Fibroblast of villous mesenchyme (primary cell): Measurements from ENCODE around the gene PLD4. TPM values are rescaled to one million over a fixed set of nuclear protein-coding genes. Genes with fewer than 3 reads are reported as not detected.
"Not testable (repeated sequence)": the region's sequence is repeated elsewhere in the genome, so short reads cannot be mapped to it uniquely, and the experiment has no call there.

Experiments used
- DNase-seq: peaks from one replicate; pipeline ENCODE4 v3.0.0-alpha.2; 2010; ENCODE audit warnings: low read depth
- H3K4me3 ChIP-seq: 2 replicates; pipeline ENCODE4 v1.5.1; 2011; ENCODE audit warnings: low read depth, mild to moderate bottlenecking, low read length
- total RNA-seq: library from RNA; depleted of rRNA; stranded (reverse); fragments of >200 nt; gene quantifications from 2 replicates; pipeline ENCODE4 v1.2.3, GENCODE V29; 2012
- TF ChIP-seq, protein P1 (sequence below): IDR thresholded peaks from 2 replicates; pipeline ENCODE4 v1.5.1; 2012; ENCODE audit warnings: low read depth, mild to moderate bottlenecking, low read length; ENCODE audit not compliant: insufficient read depth

PLD4 gene
- total RNA-seq, 1 donor = not detected

DNA sequence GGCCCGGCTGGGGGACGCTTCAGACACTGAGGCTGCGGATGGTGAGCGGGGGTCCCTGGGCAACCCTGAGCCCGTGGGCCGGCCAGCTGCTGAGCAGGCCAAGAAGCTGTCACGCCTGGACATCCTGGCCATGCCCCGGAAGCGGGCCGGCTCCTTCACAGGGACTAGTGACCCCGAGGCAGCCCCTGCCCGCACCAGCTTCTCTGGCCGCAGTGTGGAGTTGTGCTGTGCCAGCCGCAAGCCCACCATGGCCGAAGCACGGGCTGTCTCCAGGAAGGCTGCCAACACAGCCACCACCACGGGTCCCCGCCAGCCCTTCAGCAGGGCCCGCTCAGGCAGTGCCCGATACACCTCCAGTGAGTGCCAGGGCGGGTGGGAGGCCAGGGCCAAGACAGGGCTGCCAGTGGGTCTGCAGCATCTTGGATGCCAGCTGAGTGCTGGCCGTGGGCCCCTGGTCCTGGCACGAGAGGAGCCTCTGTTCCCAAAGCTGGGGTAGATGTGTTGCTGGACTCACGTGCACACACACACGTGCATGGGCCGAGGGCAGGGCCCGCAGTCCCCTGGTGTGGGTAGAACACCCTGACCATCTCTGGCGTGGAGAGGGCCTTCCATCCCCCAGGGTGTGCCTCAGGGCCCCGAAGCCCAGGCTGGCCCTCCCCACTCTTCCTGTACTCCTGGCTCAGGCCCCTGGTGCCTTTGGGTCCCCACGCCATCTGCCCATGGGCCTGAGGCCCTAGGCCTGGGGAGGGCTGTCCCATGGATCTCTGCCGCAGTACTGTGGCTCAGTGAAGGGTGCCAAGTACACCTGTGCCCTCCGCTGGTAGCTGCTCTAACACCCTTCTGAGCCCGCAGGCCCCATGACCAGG, 36.8 kb upstream of the PLD4 start:
- no peak overlapping the region for H3K4me3 ChIP-seq
- TF ChIP-seq, protein P1, sequence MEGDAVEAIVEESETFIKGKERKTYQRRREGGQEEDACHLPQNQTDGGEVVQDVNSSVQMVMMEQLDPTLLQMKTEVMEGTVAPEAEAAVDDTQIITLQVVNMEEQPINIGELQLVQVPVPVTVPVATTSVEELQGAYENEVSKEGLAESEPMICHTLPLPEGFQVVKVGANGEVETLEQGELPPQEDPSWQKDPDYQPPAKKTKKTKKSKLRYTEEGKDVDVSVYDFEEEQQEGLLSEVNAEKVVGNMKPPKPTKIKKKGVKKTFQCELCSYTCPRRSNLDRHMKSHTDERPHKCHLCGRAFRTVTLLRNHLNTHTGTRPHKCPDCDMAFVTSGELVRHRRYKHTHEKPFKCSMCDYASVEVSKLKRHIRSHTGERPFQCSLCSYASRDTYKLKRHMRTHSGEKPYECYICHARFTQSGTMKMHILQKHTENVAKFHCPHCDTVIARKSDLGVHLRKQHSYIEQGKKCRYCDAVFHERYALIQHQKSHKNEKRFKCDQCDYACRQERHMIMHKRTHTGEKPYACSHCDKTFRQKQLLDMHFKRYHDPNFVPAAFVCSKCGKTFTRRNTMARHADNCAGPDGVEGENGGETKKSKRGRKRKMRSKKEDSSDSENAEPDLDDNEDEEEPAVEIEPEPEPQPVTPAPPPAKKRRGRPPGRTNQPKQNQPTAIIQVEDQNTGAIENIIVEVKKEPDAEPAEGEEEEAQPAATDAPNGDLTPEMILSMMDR = no peak
- no peak for DNase-seq

DNA sequence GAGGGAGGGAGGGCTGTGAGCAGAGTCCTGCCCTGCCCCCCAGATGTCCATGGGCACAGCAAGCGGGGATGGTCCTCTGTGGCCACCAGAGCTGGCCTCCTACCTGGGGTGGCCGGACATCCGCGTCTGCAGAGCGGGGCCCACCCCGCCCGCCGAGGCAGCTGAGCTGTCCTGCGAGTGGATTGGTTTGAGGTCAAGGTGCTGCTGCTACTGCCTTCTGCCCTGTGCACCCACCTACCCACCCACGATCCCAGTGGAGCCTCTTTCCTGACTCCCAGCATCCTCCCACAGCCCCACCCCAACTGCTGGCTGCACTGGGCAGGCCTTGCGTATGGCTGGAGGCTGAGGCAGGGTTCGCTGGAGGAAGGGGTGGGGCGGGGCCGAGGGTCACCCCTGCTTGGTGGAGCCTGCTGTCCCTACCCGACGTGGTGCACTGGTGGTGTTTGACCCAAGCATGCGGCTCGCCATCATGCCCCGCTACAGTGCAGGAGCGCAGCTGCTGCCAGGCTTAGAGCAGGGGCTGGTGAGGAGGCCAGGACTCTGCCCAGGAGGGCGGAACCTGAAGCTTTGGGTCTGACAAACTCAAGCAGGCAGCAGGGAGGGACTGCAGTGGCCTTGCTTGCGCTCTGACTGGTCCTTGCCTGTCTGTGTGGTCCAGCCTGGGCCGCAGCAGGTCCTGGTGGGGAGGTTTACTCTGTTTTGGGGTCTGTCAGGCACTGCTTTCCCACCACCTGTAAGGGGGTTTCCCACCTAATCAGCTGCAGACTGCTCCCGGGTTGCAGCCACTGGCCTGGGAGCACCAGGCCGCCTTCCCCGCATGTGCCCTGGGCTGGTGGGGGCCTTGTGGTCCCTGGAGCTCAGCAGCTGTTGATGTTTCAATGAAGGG, 35.9 kb upstream of the PLD4 start:
- no peak for DNase-seq
- TF ChIP-seq, protein P1 = no peak
- no peak overlapping the region for H3K4me3 ChIP-seq

DNA sequence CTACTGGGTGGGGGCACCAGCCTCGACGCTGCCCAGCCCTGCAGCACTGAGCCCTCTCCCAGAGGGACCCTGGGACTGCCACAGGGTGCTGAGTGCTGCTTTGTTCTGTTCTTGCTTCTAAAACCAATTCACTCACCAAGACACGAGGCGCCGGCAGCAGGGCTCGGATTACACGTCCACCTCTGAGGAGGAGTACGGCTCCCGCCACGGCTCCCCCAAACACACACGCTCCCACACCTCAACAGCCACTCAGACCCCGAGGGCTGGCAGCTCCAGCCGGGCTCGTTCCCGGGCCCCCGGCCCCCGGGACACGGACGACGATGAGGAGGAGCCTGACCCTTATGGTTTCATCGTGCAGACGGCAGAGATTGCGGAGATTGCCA, 35.3 kb upstream of the PLD4 start:
- no peak overlapping the region for H3K4me3 ChIP-seq
- DNase-seq = no peak
- TF ChIP-seq, protein P1 = no peak

DNA sequence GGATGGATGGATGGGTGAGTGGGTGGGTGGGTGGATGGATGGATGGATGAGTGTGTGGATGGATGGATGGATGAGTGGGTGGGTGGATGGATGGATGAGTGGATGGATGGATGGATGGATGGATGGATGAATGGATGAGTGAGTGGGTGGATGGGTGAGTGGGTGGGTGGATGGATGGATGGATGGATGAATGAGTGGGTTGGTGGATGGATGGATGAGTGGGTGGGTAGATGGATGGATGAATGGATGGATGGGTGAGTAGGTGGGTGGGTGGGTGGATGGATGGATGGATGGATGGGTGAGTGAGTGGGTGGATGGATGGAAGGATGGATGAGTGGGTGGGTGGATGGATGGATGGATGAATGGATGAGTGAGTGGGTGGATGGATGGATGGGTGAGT, 34.4 kb upstream of the PLD4 start:
- DNase-seq, H3K4me3 ChIP-seq: not testable (repeated sequence)

DNA sequence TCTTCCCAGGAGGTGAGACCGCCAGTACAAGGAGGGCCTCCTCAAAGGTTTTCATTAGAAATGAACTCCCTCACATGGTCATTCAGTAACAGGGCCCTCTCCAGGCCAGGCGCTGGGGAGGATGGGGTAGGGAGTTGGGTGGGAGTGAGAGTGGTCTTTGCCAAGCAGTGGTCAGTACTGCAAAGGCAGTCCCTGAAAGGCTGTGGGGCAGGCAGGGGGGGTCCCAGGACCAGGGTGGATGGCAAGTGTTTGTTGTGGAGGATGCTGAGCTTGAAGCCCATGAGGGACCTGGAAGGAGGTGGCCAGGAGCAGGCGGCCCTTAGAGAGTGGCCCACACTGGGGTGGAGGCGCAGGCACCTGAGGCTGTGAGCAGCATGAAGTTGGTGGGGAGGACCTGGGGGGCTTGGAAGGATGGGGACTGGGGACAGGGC, 33.5 kb upstream of the PLD4 start:
- TF ChIP-seq, protein P1 = no peak
- H3K4me3 ChIP-seq = no peak overlapping the region
- no peak for DNase-seq

DNA sequence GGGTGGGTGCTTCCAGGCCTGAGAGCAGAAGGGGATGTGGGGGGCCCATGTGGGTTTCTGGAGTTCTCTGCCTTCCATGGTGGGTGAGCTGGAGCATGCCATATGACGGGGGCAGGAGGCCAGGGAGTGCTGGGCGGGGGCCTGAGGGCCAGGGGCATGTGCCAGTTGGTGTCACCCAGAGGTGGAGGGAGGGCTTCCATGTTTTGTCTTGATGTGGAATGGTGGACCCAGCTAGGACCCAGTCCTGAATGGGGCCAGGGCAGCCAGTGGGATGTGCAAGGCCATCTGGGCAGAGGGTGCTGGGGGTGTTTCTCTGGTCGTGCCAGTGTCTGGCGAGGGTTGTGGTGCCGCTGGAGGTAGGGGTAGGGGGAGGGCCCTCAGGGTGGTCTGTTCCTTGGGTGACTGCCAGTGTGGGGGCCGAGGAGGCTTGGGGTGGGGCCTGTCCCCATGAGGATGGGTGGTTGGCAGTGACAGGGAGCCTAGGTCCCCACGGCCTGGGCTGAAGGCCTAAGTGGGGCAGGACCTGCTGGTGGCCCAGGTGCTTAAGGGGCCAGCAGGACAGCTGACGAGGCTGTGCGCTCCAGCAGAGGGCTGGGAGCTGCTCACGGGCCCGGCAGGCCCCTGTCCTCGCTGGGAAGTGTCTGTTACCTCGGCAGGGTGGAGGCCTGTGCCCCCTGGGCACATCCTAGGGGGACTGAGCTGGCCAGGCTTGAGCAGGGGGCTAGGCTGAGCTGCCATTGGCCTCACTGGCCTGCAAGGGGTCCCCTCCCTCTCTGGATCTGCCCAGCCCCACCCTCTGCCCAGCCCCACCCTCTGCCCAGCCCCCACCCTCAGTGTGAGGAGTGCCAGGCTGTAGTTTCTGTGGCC, 32.8 kb upstream of the PLD4 start:
- no peak for DNase-seq
- no peak overlapping the region for H3K4me3 ChIP-seq
- TF ChIP-seq, protein P1 = no peak
